Activated CD4-positive, alpha-beta T cell treated with anti-CD3 and anti-CD28 coated beads, Interleukin-2, amount 10 ng/mL, durations not matched to agents 24 days and 14 days (primary cell): ENCODE measurements around the gene ALDH1A1. TPM values are rescaled to one million over a fixed set of nuclear protein-coding genes. Genes with fewer than 3 reads are reported as not detected.
"Not testable (repeated sequence)": the region's sequence is repeated elsewhere in the genome, so short reads cannot be mapped to it uniquely, and the experiment has no call there.

ENCODE experiments used
- DNase-seq: peaks from one replicate; pipeline ENCODE4 v3.0.0; 2022
- H3K27ac Mint-ChIP-seq: one replicate; pipeline ENCODE4 v1.8.0; 2022; ENCODE audit warnings: mild to moderate bottlenecking, mixed read lengths
- H3K27me3 Mint-ChIP-seq: one replicate; pipeline ENCODE4 v1.8.0; 2022; ENCODE audit warnings: mixed read lengths
- H3K36me3 Mint-ChIP-seq: one replicate; pipeline ENCODE4 v1.8.0; 2022; ENCODE audit warnings: low read depth, mild to moderate bottlenecking, mixed read lengths
- H3K4me1 Mint-ChIP-seq: one replicate; pipeline ENCODE4 v1.8.0; 2021; ENCODE audit warnings: mixed read lengths
- H3K4me3 Mint-ChIP-seq: one replicate; pipeline ENCODE4 v1.8.0; 2022; ENCODE audit warnings: mild to moderate bottlenecking, moderate library complexity, mixed read lengths
- H3K9me3 Mint-ChIP-seq: one replicate; pipeline ENCODE4 v1.8.0; 2021; ENCODE audit warnings: mixed read lengths
- intact Hi-C: fragments of 100-400 bp; cut with micrococcal nuclease; formaldehyde crosslinking; loops from one replicate; pipeline ENCODE4 v1.15.1; 2023
- total RNA-seq: library from RNA; stranded (reverse); gene quantifications from 2 replicates; pipeline ENCODE4 v1.2.3, GENCODE V29; 2022

ALDH1A1 gene
- total RNA-seq, 1 donor from 2014 or later, result not detected

DNA sequence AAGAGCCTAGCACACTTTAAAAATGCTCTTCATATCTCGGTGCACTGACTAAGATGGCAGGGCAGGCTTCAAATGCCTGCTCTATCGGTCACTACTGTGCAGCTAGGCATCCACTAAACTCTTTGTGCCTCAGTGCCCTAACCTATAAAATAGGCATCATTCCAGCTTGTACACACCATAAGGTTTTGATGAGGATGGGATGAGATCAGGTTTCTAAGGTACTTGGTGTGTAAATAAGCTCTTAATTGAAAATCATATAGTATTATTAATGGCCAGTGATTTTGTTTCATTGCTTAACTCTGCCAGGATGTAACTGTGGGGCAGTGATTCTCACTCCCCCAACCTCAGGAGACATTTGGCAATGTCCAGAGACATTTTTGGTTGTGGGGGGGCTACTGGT, 78.5 kb downstream of the ALDH1A1 start:
- Mint-ChIP-seq H3K4me3 (no peak overlapping the region), H3K27me3 (peaks cover 3% of the 10 kb centered on the region), H3K27ac (no peak overlapping the region), H3K9me3 (no peaks in the 10 kb centered on the region), H3K4me1 (no peaks in the 10 kb centered on the region), H3K36me3 (no peaks in the 10 kb centered on the region)
- DNase-seq, result no peak
- intact Hi-C loops, result no loop called here

GRCh38 chr9:72873456-72873855, 79.4 kb downstream of the ALDH1A1 start:
- intact Hi-C loops, result no loop called here
- Mint-ChIP-seq H3K9me3 (no peaks in the 10 kb centered on the region), H3K4me1 (no peaks in the 10 kb centered on the region), H3K36me3 (no peaks in the 10 kb centered on the region), H3K27ac (no peak overlapping the region), H3K4me3 (no peak overlapping the region), H3K27me3 (peaks cover 4% of the 10 kb centered on the region)
- no peak for DNase-seq

GRCh38 chr9:72872718-72873117, 80.1 kb downstream of the ALDH1A1 start:
- H3K27ac Mint-ChIP-seq, result no peak overlapping the region
- H3K27me3 Mint-ChIP-seq, result peaks cover 4% of the 10 kb centered on the region

GRCh38 chr9:72871685-72872084, 81.2 kb downstream of the ALDH1A1 start:
- Mint-ChIP-seq H3K36me3 (no peaks in the 10 kb centered on the region), H3K27me3 (peaks cover 4% of the 10 kb centered on the region), H3K27ac (no peak overlapping the region), H3K4me1 (no peaks in the 10 kb centered on the region), H3K9me3 (no peaks in the 10 kb centered on the region), H3K4me3 (no peak overlapping the region)
- intact Hi-C loops, result no loop called here
- no peak for DNase-seq

More at GRCh38 chr9:72872718-72873117, 80.1 kb downstream of the ALDH1A1 start:
- Mint-ChIP-seq H3K4me3 (no peak overlapping the region), H3K4me1 (no peaks in the 10 kb centered on the region), H3K36me3 (no peaks in the 10 kb centered on the region), H3K9me3 (no peaks in the 10 kb centered on the region)
- DNase-seq, result no peak
- intact Hi-C loops, result no loop called here

GRCh38 chr9:72864327-72864726, 88.5 kb downstream of the ALDH1A1 start:
- Mint-ChIP-seq H3K4me1 (no peaks in the 10 kb centered on the region), H3K27me3 (peaks cover under 1% of the 10 kb centered on the region), H3K9me3 (no peaks in the 10 kb centered on the region), H3K36me3 (no peaks in the 10 kb centered on the region), H3K4me3 (no peak overlapping the region), H3K27ac (no peak overlapping the region)
- no peak for DNase-seq
- intact Hi-C loops, result no loop called here

- no peak for DNase-seq
- H3K4me3 Mint-ChIP-seq, result no peak overlapping the region
- intact Hi-C loops, result no loop called here
- no peaks in the 10 kb centered on the region for H3K4me1 Mint-ChIP-seq
- H3K27me3 Mint-ChIP-seq, result no peaks in the 10 kb centered on the region
- H3K27ac Mint-ChIP-seq, result no peak overlapping the region
- H3K9me3 Mint-ChIP-seq, result no peaks in the 10 kb centered on the region
- no peaks in the 10 kb centered on the region for H3K36me3 Mint-ChIP-seq
Observed at GRCh38 chr9:72863456-72864094, 89.3 kb downstream of the ALDH1A1 start.

GRCh38 chr9:72862788-72863187, 90.1 kb downstream of the ALDH1A1 start:
- DNase-seq, H3K27me3 Mint-ChIP-seq, intact Hi-C loops, H3K9me3 Mint-ChIP-seq, H3K27ac Mint-ChIP-seq, H3K36me3 Mint-ChIP-seq, H3K4me1 Mint-ChIP-seq, H3K4me3 Mint-ChIP-seq: not testable (repeated sequence)

DNA sequence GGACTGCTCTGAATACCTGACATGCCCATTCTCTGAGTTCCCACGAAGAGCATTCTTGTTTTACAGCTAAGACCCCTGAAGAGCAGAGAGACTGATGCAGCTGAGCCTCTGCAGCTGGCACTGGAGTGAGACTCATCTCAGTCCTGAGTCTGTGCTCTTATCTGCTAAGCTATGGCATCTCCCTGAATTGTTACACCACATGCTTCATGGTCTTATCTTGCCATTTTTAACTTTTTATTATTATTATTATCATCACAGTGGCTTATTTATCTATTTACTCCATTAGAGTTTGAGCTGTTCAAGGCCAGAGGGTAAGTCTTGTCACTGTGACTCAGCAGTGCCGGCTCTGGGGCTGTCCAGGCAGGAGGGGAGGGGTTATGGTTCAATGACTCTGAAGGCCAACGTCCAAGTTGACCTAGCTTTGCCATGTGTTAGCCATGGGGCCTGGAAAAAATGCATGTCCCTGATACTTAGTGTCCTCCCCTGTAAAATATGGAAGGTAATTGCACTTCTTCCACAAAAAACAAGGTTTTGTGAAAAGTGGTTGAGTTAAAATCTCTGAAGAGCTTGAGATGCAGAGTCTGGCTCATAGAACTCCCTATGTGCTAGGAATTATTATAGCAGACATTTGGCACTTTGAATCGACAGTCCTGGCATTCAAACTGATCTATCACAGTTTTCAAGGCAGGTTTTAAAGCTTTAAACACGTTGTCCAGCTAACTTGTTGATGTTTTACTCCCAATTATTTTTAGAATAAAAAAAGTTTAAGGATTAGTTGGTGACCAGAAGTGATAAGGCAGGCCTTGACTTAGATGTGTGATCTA, 94.6 kb downstream of the ALDH1A1 start:
- Mint-ChIP-seq H3K9me3 (no peaks in the 10 kb centered on the region), H3K27ac (no peak overlapping the region), H3K27me3 (no peaks in the 10 kb centered on the region), H3K36me3 (no peaks in the 10 kb centered on the region), H3K4me1 (no peaks in the 10 kb centered on the region), H3K4me3 (no peak overlapping the region)
- no peak for DNase-seq
- intact Hi-C loops, result loop anchor here (5.0 kb wide), 2 partner anchors 164 to 224 kb away; no protein-coding TSS in a partner anchor

DNA sequence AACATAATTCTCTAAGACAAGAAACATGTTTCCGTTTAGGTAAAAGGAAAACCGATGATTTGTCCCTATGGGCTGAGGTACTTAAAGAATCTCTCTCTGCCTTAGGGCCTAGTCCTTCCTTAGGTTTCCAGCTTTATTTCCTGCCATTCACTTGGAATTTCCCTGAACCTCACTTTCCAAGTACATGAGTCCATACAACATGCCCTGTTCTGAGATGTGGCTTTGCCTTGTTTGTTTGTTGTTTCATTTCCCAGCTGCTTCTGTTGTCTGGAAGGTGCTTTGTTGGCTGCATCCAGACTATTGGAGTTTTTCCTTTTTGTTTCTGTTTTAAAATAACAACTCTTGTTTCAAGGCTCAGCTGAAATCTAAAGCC, 95.2 kb downstream of the ALDH1A1 start:
- H3K27me3 Mint-ChIP-seq, result no peaks in the 10 kb centered on the region
- DNase-seq, result no peak
- H3K27ac Mint-ChIP-seq, result no peak overlapping the region
- H3K36me3 Mint-ChIP-seq, result no peaks in the 10 kb centered on the region
- no peaks in the 10 kb centered on the region for H3K4me1 Mint-ChIP-seq
- H3K9me3 Mint-ChIP-seq, result no peaks in the 10 kb centered on the region
- intact Hi-C loops, result loop anchor here (5.0 kb wide), 2 partner anchors 165 to 225 kb away; no protein-coding TSS in a partner anchor
- no peak overlapping the region for H3K4me3 Mint-ChIP-seq

DNA sequence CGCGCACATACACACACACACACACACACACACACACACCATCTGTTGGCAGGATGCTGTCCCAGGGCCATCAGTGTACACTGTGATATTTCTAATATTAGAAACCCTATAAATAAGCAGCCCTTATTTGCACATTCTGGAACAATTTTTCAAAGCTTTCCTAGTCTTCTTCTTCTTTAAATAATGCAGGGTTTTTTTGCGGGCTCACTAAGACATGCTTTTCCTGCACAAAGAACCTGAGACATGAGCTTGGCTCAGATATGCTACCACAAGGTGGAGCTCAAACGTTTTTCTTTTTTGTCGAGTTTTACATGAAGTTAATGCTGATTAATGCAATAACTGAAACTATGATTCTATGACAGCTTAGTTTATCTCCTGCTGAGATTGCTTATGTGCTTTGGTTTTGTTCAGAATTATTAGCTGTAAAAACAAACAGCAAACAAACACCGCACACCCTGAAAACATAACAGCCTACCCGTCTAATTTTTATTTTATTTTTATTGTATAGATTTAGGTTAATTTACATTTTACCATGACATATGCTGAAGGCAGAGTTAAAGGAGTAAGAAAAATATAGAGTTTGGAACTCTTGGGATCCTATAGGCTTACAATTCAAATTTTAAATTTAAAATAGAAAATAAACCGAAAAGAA, 95.8 kb downstream of the ALDH1A1 start:
- intact Hi-C loops, result loop anchor here (5.0 kb wide), 2 partner anchors 165 to 225 kb away; no protein-coding TSS in a partner anchor
- no peaks in the 10 kb centered on the region for H3K4me1 Mint-ChIP-seq
- H3K27ac Mint-ChIP-seq, result no peak overlapping the region
- no peaks in the 10 kb centered on the region for H3K36me3 Mint-ChIP-seq
- no peak overlapping the region for H3K4me3 Mint-ChIP-seq
- no peaks in the 10 kb centered on the region for H3K9me3 Mint-ChIP-seq
- no peak for DNase-seq
- H3K27me3 Mint-ChIP-seq, result no peaks in the 10 kb centered on the region

DNA sequence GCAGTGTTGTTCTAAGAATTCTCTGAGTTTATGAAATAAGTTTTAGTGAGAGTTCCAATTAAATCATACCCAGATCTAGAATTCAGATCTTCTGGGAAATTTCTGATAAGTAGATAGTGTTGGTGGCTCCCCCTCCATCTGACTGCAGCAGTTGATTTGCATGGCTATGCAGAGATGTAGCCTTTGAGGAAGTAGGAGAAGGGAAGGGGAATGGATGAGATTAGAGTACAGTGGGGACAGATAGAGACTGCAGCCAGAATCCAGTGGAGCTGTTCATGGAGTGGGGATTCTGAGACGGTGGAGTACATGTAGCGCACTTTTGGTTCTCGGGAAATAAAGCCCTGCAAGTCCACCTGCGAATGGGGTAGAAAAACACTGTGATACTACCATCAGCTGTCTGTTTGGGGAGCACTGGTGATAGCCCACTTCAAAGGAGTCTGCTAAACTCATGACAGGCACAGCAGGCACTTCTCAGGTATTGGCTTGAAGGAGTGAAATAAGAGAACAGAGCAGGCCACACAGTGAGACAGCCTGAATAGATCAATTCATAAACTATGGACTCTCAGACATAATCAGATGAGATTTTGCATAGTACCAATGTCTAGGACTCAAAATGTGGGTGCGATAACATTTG, 96.8 kb downstream of the ALDH1A1 start:
- Mint-ChIP-seq H3K9me3 (no peaks in the 10 kb centered on the region), H3K4me1 (no peaks in the 10 kb centered on the region), H3K27me3 (no peaks in the 10 kb centered on the region), H3K27ac (no peak overlapping the region), H3K4me3 (no peak overlapping the region), H3K36me3 (no peaks in the 10 kb centered on the region)
- no peak for DNase-seq
- intact Hi-C loops, result loop anchor here (5.0 kb wide), 2 partner anchors 166 to 226 kb away; no protein-coding TSS in a partner anchor

DNA sequence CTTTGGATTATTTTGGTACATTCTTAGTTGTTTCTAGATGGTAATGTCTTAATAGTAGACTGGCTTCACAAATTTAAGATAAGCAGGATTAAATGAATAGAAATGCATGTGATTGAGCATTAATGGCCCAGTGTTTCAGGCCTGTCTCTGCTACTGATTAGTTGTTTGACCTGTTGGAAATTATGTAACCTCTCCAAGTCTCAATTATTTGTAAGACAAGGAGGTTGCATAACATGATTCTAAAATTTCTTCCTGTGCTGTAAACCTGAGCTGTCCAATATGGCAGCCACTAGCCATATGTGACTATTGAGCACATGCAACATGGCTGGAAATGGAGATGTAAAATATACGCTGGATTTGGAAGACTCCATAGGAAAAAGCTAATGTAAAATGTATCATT, 97.5 kb downstream of the ALDH1A1 start:
- Mint-ChIP-seq H3K27ac (no peak overlapping the region), H3K27me3 (no peaks in the 10 kb centered on the region), H3K36me3 (no peaks in the 10 kb centered on the region), H3K4me3 (no peak overlapping the region), H3K4me1 (no peaks in the 10 kb centered on the region), H3K9me3 (no peaks in the 10 kb centered on the region)
- no peak for DNase-seq
- intact Hi-C loops, result loop anchor here (5.0 kb wide), 2 partner anchors 167 to 227 kb away; no protein-coding TSS in a partner anchor
